Epithelial cell of esophagus (primary cell): ENCODE measurements around the gene NFKB1.

Experiments used
- DNase-seq: peaks from one replicate; pipeline ENCODE4 v3.0.0; 2010; ENCODE audit warnings: low read depth
- H3K4me3 ChIP-seq: 2 replicates; pipeline ENCODE4 v1.5.1; 2011; ENCODE audit warnings: mild to moderate bottlenecking, low read length, control low read depth
- CTCF ChIP-seq: IDR thresholded peaks from 2 replicates; pipeline ENCODE4 v1.5.1; 2011; ENCODE audit warnings: low read depth, mild to moderate bottlenecking, low read length, control low read depth, inconsistent platforms; ENCODE audit not compliant: insufficient read depth; ENCODE audit errors: missing control alignments

Gene NFKB1

GRCh38 chr4:102494603-102495002 lies 6.6 kb upstream of the NFKB1 start:
- H3K4me3 ChIP-seq = no peak overlapping the region
- TF ChIP-seq CTCF = no peak
- no peak for DNase-seq

GRCh38 chr4:102497986-102498385 lies 3.2 kb upstream of the NFKB1 start:
- no peak overlapping the region for H3K4me3 ChIP-seq
- peak; percentile 48 for DNase-seq
- no peak for TF ChIP-seq CTCF

- TF ChIP-seq CTCF = peak; percentile 25
- peak overlapping the region; percentile 61 for H3K4me3 ChIP-seq
- peak; percentile 27 for DNase-seq
These were observed 835 bp upstream of the NFKB1 start for GRCh38 chr4:102500352-102500695.

GRCh38 chr4:102501447-102501696 lies 213 bp downstream of the NFKB1 start:
- no peak for DNase-seq
- TF ChIP-seq CTCF = no peak
- peak overlapping the region; percentile 81 for H3K4me3 ChIP-seq

GRCh38 chr4:102502543-102502818 lies 1.3 kb downstream of the NFKB1 start:
- no peak for TF ChIP-seq CTCF
- peak overlapping the region; percentile 81 for H3K4me3 ChIP-seq

GRCh38 chr4:102503301-102503746 lies 2.2 kb downstream of the NFKB1 start:
- peak; percentile 22 for DNase-seq
- H3K4me3 ChIP-seq = peak overlapping the region; percentile 81
- TF ChIP-seq CTCF = no peak

More at GRCh38 chr4:102502543-102502818, 1.3 kb downstream of the NFKB1 start:
- no peak for DNase-seq

- peak overlapping the region; percentile 81 for H3K4me3 ChIP-seq
- no peak for DNase-seq
- no peak for TF ChIP-seq CTCF
These were observed 3.0 kb downstream of the NFKB1 start for GRCh38 chr4:102503831-102504786.
